ENCODE results near the gene ADGRL4.
"Not testable (repeated sequence)": the region's sequence is repeated elsewhere in the genome, so short reads cannot be mapped to it uniquely, and the experiment has no call there.

ADGRL4 gene

GRCh38 chr1:79006564-79006963, at the start of gene ADGRL4:
TSS of gene ADGRL4 (minus strand) at chr1:79006730. CDS start at chr1:79006654, 76 bp downstream.
- DNase-seq = no peak

- no peak for DNase-seq
These were observed 49.3 kb upstream of the ADGRL4 start for GRCh38 chr1:79055856-79056255.

GRCh38 chr1:79052829-79053449, 46.4 kb upstream of the ADGRL4 start:
- DNase-seq = no peak

GRCh38 chr1:79044974-79045650, 38.6 kb upstream of the ADGRL4 start:
- no peak for DNase-seq

- no peak for DNase-seq
These were observed 37.0 kb upstream of the ADGRL4 start for GRCh38 chr1:79043506-79043905.

GRCh38 chr1:79042539-79042938, 36.0 kb upstream of the ADGRL4 start:
- no peak for DNase-seq

GRCh38 chr1:79042117-79042516, 35.6 kb upstream of the ADGRL4 start:
- no peak for DNase-seq

GRCh38 chr1:79041666-79042065, 35.1 kb upstream of the ADGRL4 start:
- DNase-seq = no peak

GRCh38 chr1:79040424-79041082, 34.0 kb upstream of the ADGRL4 start:
- DNase-seq = no peak

- no peak for DNase-seq
These were observed 30.6 kb upstream of the ADGRL4 start for GRCh38 chr1:79037085-79037484.

- DNase-seq = no peak
These were observed 6.0 kb upstream of the ADGRL4 start for GRCh38 chr1:79012500-79012899.

GRCh38 chr1:79010589-79010988, 4.1 kb upstream of the ADGRL4 start:
- DNase-seq = no peak

GRCh38 chr1:79005945-79006344, 585 bp downstream of the ADGRL4 start:
- no peak for DNase-seq

- DNase-seq = no peak
These were observed 1.6 kb downstream of the ADGRL4 start for GRCh38 chr1:79004916-79005315.

GRCh38 chr1:78996791-78997190, 9.7 kb downstream of the ADGRL4 start:
- DNase-seq = no peak

- DNase-seq = no peak
These were observed 19.5 kb downstream of the ADGRL4 start for GRCh38 chr1:78987042-78987441.

- DNase-seq = no peak
These were observed 26.0 kb downstream of the ADGRL4 start for GRCh38 chr1:78980511-78980910.

- no peak for DNase-seq
These were observed 33.8 kb downstream of the ADGRL4 start for GRCh38 chr1:78972723-78973122.

GRCh38 chr1:78967091-78967490, 39.4 kb downstream of the ADGRL4 start:
- DNase-seq = not testable (repeated sequence)

- no peak for DNase-seq
These were observed 47.8 kb downstream of the ADGRL4 start for GRCh38 chr1:78958711-78959110.

- DNase-seq = no peak
These were observed 55.7 kb downstream of the ADGRL4 start for GRCh38 chr1:78950826-78951225.

GRCh38 chr1:78949227-78949626, 57.3 kb downstream of the ADGRL4 start:
- no peak for DNase-seq

- no peak for DNase-seq
These were observed 87.4 kb downstream of the ADGRL4 start for GRCh38 chr1:78919150-78919549.

GRCh38 chr1:78918157-78918556, 88.4 kb downstream of the ADGRL4 start:
- DNase-seq = no peak
